H1 (cell line): ENCODE data around the gene LHPP. TPM values are rescaled to one million over a fixed set of nuclear protein-coding genes. Genes with fewer than 3 reads are reported as not detected.

Source experiments
- CTCF ChIA-PET: fragments of 300-600 bp; sonication (Branson Sonifier 250); formaldehyde crosslinking; loops from one replicate; lab custom pipeline; 2021; ENCODE audit not compliant: partially characterized antibody; lab: Charles Lee
- POLR2A ChIA-PET: fragments of 300-600 bp; sonication (Branson Sonifier 250); formaldehyde crosslinking; loops from one replicate; lab custom pipeline; 2021; ENCODE audit warnings: inconsistent platforms; ENCODE audit not compliant: partially characterized antibody; lab: Charles Lee
- DNase-seq, 2 experiments: peaks; one replicate each; pipeline versions ENCODE4 v3.0.0 to v3.0.0-alpha.2; 2010 to 2022; ENCODE audit warnings: low spot score in 2 of 2, low read depth in 1 of 2, mixed read lengths in 1 of 2
- FAIRE-seq: peaks from 2 replicates; lab custom pipeline; 2011; peaks lifted over from hg19 to GRCh38; lab: Jason Lieb, UNC
- H2AFZ ChIP-seq: 2 replicates; pipeline ENCODE4 v1.8.1; 2012; ENCODE audit warnings: low read length, inconsistent platforms
- H2AK5ac ChIP-seq: 2 replicates; pipeline ENCODE4 v1.6.1; 2013; ENCODE audit warnings: low read depth, low read length
- H2BK120ac ChIP-seq: replicated peaks from 2 replicates; pipeline ENCODE3; 2013; ENCODE audit warnings: low read depth, low read length, inconsistent platforms
- H2BK12ac ChIP-seq: 2 replicates; pipeline ENCODE4 v1.6.1; 2013; ENCODE audit warnings: low read depth, low read length
- H2BK15ac ChIP-seq: 2 replicates; pipeline ENCODE4 v1.6.1; 2013; ENCODE audit warnings: low read length
- H2BK20ac ChIP-seq: 2 replicates; pipeline ENCODE4 v1.6.1; 2013; ENCODE audit warnings: low read length
- H2BK5ac ChIP-seq: 2 replicates; pipeline ENCODE4 v1.6.1; 2013; ENCODE audit warnings: low read depth, low read length
- H3K14ac ChIP-seq: 2 replicates; pipeline ENCODE4 v1.6.1; 2013; ENCODE audit warnings: inconsistent platforms; ENCODE audit not compliant: insufficient read length
- H3K18ac ChIP-seq: 2 replicates; pipeline ENCODE4 v1.6.1; 2013; ENCODE audit warnings: low read length; ENCODE audit errors: extremely low read depth
- H3K23ac ChIP-seq: 2 replicates; pipeline ENCODE4 v1.6.1; 2013; ENCODE audit warnings: inconsistent platforms; ENCODE audit not compliant: insufficient read length
- H3K23me2 ChIP-seq: 2 replicates; pipeline ENCODE4 v1.6.1; 2013; ENCODE audit warnings: low read depth, low read length
- H3K27ac ChIP-seq: 2 replicates; pipeline ENCODE4 v1.6.1; 2011; ENCODE audit warnings: low read depth, low read length, inconsistent platforms
- H3K27me3 ChIP-seq, 4 experiments: replicated peaks in 1 of 4; 1 replicate in 1 of 4; 2 replicates in 3 of 4; pipeline versions ENCODE4 v1.6.1 to v1.8.1; 2011 to 2013; ENCODE audit warnings: low read length in 3 of 4, mild to moderate bottlenecking in 3 of 4, inconsistent platforms in 2 of 4, mixed read lengths in 2 of 4, moderate library complexity in 1 of 4; ENCODE audit not compliant: control insufficient read depth in 3 of 4, insufficient read depth in 3 of 4; ENCODE audit errors: extremely low read depth in 1 of 4
- H3K36me3 ChIP-seq, 4 experiments: 2 replicates each; pipeline versions ENCODE4 v1.6.1 to v1.8.1; 2011 to 2013; ENCODE audit warnings: mild to moderate bottlenecking in 4 of 4, low read length in 3 of 4, moderate library complexity in 2 of 4, control low read depth in 1 of 4, inconsistent platforms in 1 of 4; ENCODE audit not compliant: insufficient read depth in 4 of 4, control insufficient read depth in 2 of 4
- H3K4ac ChIP-seq: replicated peaks from 2 replicates; pipeline ENCODE3; 2013; ENCODE audit warnings: low read length, low read depth, mixed read lengths, inconsistent platforms; ENCODE audit not compliant: insufficient read length
- H3K4me1 ChIP-seq, 4 experiments: replicated peaks in 1 of 4; 1 replicate in 1 of 4; 2 replicates in 3 of 4; pipeline versions ENCODE4 v1.6.1 to v1.8.1; 2011 to 2013; ENCODE audit warnings: low read length in 3 of 4, inconsistent platforms in 2 of 4, mixed read lengths in 1 of 4; ENCODE audit not compliant: insufficient read depth in 4 of 4, control insufficient read depth in 3 of 4
- H3K4me2 ChIP-seq, 2 experiments: 2 replicates each; pipeline versions ENCODE4 v1.6.1 to v1.8.1; 2011 to 2013; ENCODE audit warnings: low read depth in 2 of 2, low read length in 2 of 2, control low read depth in 1 of 2, inconsistent platforms in 1 of 2, mild to moderate bottlenecking in 1 of 2; ENCODE audit not compliant: insufficient read depth in 1 of 2
- H3K4me3 ChIP-seq, 4 experiments: fragments of 200-600, 300-600 bp in 1 of 4; sonication (generic), shearing (Covaris generic), sonication (Bioruptor Twin) in 1 of 4; 2 replicates each; pipeline versions ENCODE4 v1.5.1 to v1.8.1; 2011 to 2016; ENCODE audit warnings: low read length in 4 of 4, low read depth in 3 of 4, control low read depth in 2 of 4, inconsistent platforms in 2 of 4, mild to moderate bottlenecking in 2 of 4, mixed read lengths in 1 of 4, moderate library complexity in 1 of 4; ENCODE audit not compliant: insufficient read depth in 2 of 4; ENCODE audit errors: extremely low read depth in 1 of 4
- H3K56ac ChIP-seq: replicated peaks from 2 replicates; pipeline ENCODE3; 2013; ENCODE audit warnings: low read depth, mild to moderate bottlenecking, mixed read lengths, low read length, inconsistent platforms; ENCODE audit not compliant: insufficient read length
- H3K79me1 ChIP-seq: 2 replicates; pipeline ENCODE4 v1.6.1; 2013; ENCODE audit warnings: low read depth, low read length, control low read depth
- H3K79me2 ChIP-seq, 2 experiments: 2 replicates each; pipeline versions ENCODE4 v1.6.1 to v1.8.1; 2012 to 2013; ENCODE audit warnings: low read length in 2 of 2, mild to moderate bottlenecking in 2 of 2, inconsistent platforms in 1 of 2; ENCODE audit not compliant: insufficient read depth in 2 of 2, control insufficient read depth in 1 of 2
- H3K9ac ChIP-seq, 4 experiments: replicated peaks in 1 of 4; 1 replicate in 1 of 4; 2 replicates in 3 of 4; pipeline versions ENCODE4 v1.6.1 to v1.8.1; 2011 to 2013; ENCODE audit warnings: low read depth in 3 of 4, low read length in 3 of 4, control low read depth in 2 of 4, mild to moderate bottlenecking in 2 of 4, moderate library complexity in 2 of 4, inconsistent platforms in 1 of 4; ENCODE audit errors: extremely low read depth in 1 of 4
- H3K9me3 ChIP-seq, 2 experiments: 2 replicates each; pipeline versions ENCODE4 v1.6.1 to v1.8.1; 2012 to 2013; ENCODE audit warnings: mild to moderate bottlenecking in 2 of 2, moderate library complexity in 2 of 2, control low read depth in 1 of 2, inconsistent platforms in 1 of 2, low read depth in 1 of 2, low read length in 1 of 2, mixed read lengths in 1 of 2; ENCODE audit not compliant: insufficient read depth in 2 of 2
- H4K20me1 ChIP-seq, 2 experiments: replicated peaks in 1 of 2; 2 replicates each; pipeline versions ENCODE3 to v1.8.1; 2011 to 2013; ENCODE audit warnings: inconsistent platforms in 2 of 2, low read length in 2 of 2, mild to moderate bottlenecking in 1 of 2; ENCODE audit not compliant: insufficient read depth in 2 of 2, control insufficient read depth in 1 of 2
- H4K5ac ChIP-seq: 2 replicates; pipeline ENCODE4 v1.6.1; 2013; ENCODE audit warnings: low read length, low read depth, mixed read lengths, inconsistent platforms; ENCODE audit not compliant: insufficient read length
- H4K8ac ChIP-seq: 2 replicates; pipeline ENCODE4 v1.8.0; 2013; ENCODE audit warnings: mild to moderate bottlenecking, moderate library complexity, low read length, inconsistent platforms; ENCODE audit not compliant: insufficient read depth; ENCODE audit errors: extremely low read depth
- H4K91ac ChIP-seq: replicated peaks from 2 replicates; pipeline ENCODE3; 2013; ENCODE audit warnings: low read length, mixed read lengths, inconsistent platforms; ENCODE audit not compliant: insufficient read length
- CTBP2 ChIP-seq: IDR thresholded peaks from 2 replicates; pipeline ENCODE4 v1.7.0; 2011; ENCODE audit warnings: borderline replicate concordance, mild to moderate bottlenecking, moderate library complexity, mixed read lengths, low read length; ENCODE audit not compliant: insufficient read depth, insufficient read length
- MAFK ChIP-seq: IDR thresholded peaks from 2 replicates; pipeline ENCODE4 v1.6.1; 2012; ENCODE audit warnings: low read depth, mild to moderate bottlenecking, improper control_type of control experiment, low read length
- TAF7 ChIP-seq: optimal IDR thresholded peaks from 2 replicates; pipeline ENCODE3; 2011; ENCODE audit warnings: low read depth, mild to moderate bottlenecking, inconsistent platforms, low read length, moderate library complexity, borderline replicate concordance
- WGBS, 2 experiments: shearing (Covaris generic) in 1 of 2; methylation state at CpG; one replicate each; pipeline versions ENCODE4 v1.1.6 to v1.1.7; 2013 to 2015; ENCODE audit warnings: low lambda C conversion rate in 2 of 2, mixed read lengths in 2 of 2, inconsistent platforms in 1 of 2, low coverage in 1 of 2, missing lambda C conversion rate in 1 of 2; ENCODE audit not compliant: insufficient replicate concordance in 2 of 2, insufficient coverage in 1 of 2, insufficient read length in 1 of 2; ENCODE audit errors: extremely low coverage in 1 of 2, missing lambda C conversion rate in 1 of 2; 5-methylcytosine and 5-hydroxymethylcytosine counted together
- polyA plus RNA-seq, 7 experiments: library from polyadenylated mRNA; depleted of rRNA in 3 of 7; stranded (reverse) in 5 of 7; unstranded in 2 of 7; fragments of >200 nt in 5 of 7; fragments of 200-250 nt in 2 of 7; gene quantifications; 1 replicate in 5 of 7; 2 replicates in 1 of 7; 4 replicates in 1 of 7; pipeline versions ENCODE4 v1.2.1 to v1.2.3, GENCODE V29; 2011 to 2013; ENCODE audit warnings: missing spikeins in 2 of 7, mixed read lengths in 2 of 7
- total RNA-seq: library from RNA; stranded (reverse); fragmentation: NEBNext Ultra II Directional; extraction: Animal tissue kit (Norgen Biotek cat#: 25700); gene quantifications from 2 replicates; pipeline ENCODE4 v1.2.1, GENCODE V29; 2021
- TF ChIP-seq, protein P1 (sequence below), 3 experiments: IDR thresholded peaks; 1 replicate in 2 of 3; 2 replicates in 1 of 3; pipeline versions ENCODE4 v1.5.1 to v1.6.1; 2011; ENCODE audit warnings: low read length in 3 of 3, mild to moderate bottlenecking in 3 of 3, inconsistent platforms in 2 of 3, low read depth in 1 of 3, moderate library complexity in 1 of 3; ENCODE audit not compliant: insufficient read depth in 1 of 3; ENCODE audit errors: control extremely low read depth in 1 of 3

LHPP gene
- total and polyA plus RNA-seq, 2 of the 8 experiments (the other 6 are each of a cell fraction or from before 2014, with no cell fraction given) = 26.0 to 45.0 TPM

DNA sequence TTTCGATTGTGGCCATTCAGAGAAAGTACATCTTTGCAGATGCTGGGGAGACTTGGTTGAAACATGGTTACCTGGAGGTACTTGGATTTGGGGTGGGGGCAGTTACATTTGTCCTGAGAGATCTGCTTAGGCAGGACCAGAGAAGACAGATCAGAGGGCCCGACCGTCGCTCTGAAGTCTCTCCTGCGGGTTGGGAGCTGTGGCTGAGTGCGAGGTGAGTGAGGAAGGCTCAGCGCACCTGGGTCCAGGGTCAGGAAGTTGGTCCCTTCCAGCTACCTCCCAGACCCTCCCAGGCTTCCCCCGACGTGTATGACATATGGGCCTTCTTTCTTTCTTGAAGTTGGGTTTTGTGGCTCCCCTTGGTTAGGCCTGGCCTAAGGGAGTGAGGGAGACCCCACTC, 56.3 kb downstream of the LHPP start:
- no peak for DNase-seq
- peaks cover 0 to 4% (median under 1%) of the 10 kb centered on the region in 4 experiments; a peak in 3 of 7 replicates for H3K4me1 ChIP-seq

More for the DNA sequence above, 56.3 kb downstream of the LHPP start:
- Histone ChIP-seq H3K79me1 (no peaks in the 10 kb centered on the region), H2BK120ac (no peak overlapping the region), H4K20me1 (no peaks in the 10 kb centered on the region), H3K18ac (no peak overlapping the region), H3K9ac (no peak overlapping the region), H3K14ac (no peak overlapping the region), H3K23ac (no peak overlapping the region), H3K23me2 (no peaks in the 10 kb centered on the region), H2AK5ac (no peak overlapping the region), H3K27me3 (no peaks in the 10 kb centered on the region), H3K9me3 (no peaks in the 10 kb centered on the region), H3K4me3 (no peak overlapping the region), H2BK15ac (no peak overlapping the region), H4K5ac (no peak overlapping the region), H3K4me2 (no peak overlapping the region), H4K91ac (no peak overlapping the region), H4K8ac (no peak overlapping the region; the same call in 1 of the 2 replicates), H3K56ac (no peak overlapping the region), H3K4ac (no peak overlapping the region), H2AFZ (no peak overlapping the region), H2BK20ac (no peak overlapping the region), H3K36me3 (no peaks in the 10 kb centered on the region), H2BK12ac (no peak overlapping the region), H3K27ac (no peak overlapping the region), H2BK5ac (no peak overlapping the region), H3K79me2 (no peaks in the 10 kb centered on the region)
- ChIA-PET CTCF (no interaction called here), POLR2A (no interaction called here)
- WGBS, 2 experiments = 96% methylated on average over 9 of the region's 9 CpGs; no CpG with 5 or more reads in 1 of the 2 experiments
- TF ChIP-seq TAF7 (no peak), CTBP2 (no peak), MAFK (no peak)
- TF ChIP-seq, protein P1, sequence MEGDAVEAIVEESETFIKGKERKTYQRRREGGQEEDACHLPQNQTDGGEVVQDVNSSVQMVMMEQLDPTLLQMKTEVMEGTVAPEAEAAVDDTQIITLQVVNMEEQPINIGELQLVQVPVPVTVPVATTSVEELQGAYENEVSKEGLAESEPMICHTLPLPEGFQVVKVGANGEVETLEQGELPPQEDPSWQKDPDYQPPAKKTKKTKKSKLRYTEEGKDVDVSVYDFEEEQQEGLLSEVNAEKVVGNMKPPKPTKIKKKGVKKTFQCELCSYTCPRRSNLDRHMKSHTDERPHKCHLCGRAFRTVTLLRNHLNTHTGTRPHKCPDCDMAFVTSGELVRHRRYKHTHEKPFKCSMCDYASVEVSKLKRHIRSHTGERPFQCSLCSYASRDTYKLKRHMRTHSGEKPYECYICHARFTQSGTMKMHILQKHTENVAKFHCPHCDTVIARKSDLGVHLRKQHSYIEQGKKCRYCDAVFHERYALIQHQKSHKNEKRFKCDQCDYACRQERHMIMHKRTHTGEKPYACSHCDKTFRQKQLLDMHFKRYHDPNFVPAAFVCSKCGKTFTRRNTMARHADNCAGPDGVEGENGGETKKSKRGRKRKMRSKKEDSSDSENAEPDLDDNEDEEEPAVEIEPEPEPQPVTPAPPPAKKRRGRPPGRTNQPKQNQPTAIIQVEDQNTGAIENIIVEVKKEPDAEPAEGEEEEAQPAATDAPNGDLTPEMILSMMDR (IDR thresholded peaks at IDR 0.05; ENCODE audit: control extremely low read depth in 1 of 3, insufficient read depth in 1 of 3, low read depth in 1 of 3, low read length in 3 of 3) = no peak
- FAIRE-seq = no peak
